K562 treated with DMSO at 1 percent for 24 hours (cell line): ENCODE data around the gene SLC35B4. TPM values are rescaled to one million over a fixed set of nuclear protein-coding genes. Genes with fewer than 3 reads are reported as not detected.

Source experiments
- total RNA-seq: library from RNA; unstranded; fragments of 300-600 nt; gene quantifications from 2 replicates; pipeline ENCODE4 v1.2.3, GENCODE V29; 2022; ENCODE audit warnings: low read depth; ENCODE audit not compliant: insufficient read depth

Gene SLC35B4, protein sequence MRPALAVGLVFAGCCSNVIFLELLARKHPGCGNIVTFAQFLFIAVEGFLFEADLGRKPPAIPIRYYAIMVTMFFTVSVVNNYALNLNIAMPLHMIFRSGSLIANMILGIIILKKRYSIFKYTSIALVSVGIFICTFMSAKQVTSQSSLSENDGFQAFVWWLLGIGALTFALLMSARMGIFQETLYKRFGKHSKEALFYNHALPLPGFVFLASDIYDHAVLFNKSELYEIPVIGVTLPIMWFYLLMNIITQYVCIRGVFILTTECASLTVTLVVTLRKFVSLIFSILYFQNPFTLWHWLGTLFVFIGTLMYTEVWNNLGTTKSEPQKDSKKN
- total RNA-seq = 10.4 and 12.3 TPM in 2 replicates

DNA sequence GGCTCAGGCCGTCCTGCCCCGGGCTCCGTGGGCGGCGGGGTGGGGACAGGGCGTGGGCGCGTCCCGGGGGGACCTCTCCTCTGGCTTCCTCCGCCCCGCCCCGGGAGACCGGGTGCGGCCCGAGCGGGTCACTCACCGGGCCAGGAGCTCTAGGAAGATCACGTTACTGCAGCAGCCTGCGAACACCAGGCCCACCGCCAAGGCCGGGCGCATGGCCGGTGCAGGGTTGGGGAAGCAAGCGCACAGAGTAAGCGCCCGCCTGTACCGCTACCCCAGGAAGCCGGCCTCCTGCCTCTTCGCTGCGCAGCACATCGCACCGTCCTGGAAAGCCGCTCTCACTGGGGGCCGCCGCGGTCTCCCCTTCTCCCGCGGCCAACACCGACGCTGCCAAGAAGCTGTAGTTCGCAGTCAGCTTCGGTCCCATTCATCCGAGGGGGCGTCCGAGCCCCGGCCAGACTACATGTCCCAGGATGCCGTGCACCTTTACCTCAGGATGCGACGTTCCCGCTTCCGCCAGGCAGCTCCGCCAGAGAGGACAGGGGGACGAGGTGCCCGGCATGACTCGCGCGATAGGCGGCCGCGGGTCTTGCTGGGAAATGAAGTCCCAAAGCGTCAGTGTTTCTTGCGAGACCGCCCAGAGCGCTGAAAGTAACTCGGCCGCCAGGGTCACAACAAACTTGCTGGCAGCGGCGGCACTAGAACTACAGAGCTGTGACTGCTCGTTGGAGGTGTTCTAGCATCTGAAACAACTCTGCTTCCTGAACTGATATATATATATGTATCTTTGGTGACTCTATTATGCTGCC is at the start of gene SLC35B4:
Gene SLC35B4 (minus strand): TSS at position 392 of the 806 bp plus-strand sequence. CDS start 179 bp downstream, at position 213.

Other genes starting within 250 kb of the SLC35B4 start
- 0.19 TPM in 1 of 2 replicates, not detected in the other for gene LRGUK, start 189.6 kb downstream of the SLC35B4 start, total RNA-seq
- gene AKR1B1, start 142.2 kb upstream of the SLC35B4 start, total RNA-seq = 6.6 and 7.7 TPM in 2 replicates
- not detected in 2 replicates for gene AKR1B10, start 210.6 kb upstream of the SLC35B4 start, total RNA-seq
- not detected in 2 replicates for gene AKR1B15, start 232.2 kb upstream of the SLC35B4 start, total RNA-seq